Measurements from ENCODE around the gene SORCS1.

The SORCS1 gene

GRCh38 chr10:106655165-106655564 is 509.3 kb downstream of the SORCS1 start:
- Histone ChIP-seq H3K36me3 (ENCODE audit: insufficient read depth, low read length) (no peaks in the 10 kb centered on the region), H3K9ac (ENCODE audit: low read depth, low read length) (no peak overlapping the region), H3K4me3 (ENCODE audit: low read length) (no peak overlapping the region), H3K27me3 (ENCODE audit: insufficient read depth, low read length) (no peaks in the 10 kb centered on the region), H3K9me3 (ENCODE audit: insufficient read depth, low read depth, low read length) (no peaks in the 10 kb centered on the region), H3K4me1 (ENCODE audit: insufficient read depth, low read length) (no peaks in the 10 kb centered on the region), H3K27ac (ENCODE audit: low read depth, low read length) (no peak overlapping the region)

GRCh38 chr10:106652279-106652678 is 512.2 kb downstream of the SORCS1 start:
- no peak overlapping the region for H3K4me3 ChIP-seq (ENCODE audit: low read length)
- H3K27ac ChIP-seq (ENCODE audit: low read depth, low read length), result no peak overlapping the region
- no peaks in the 10 kb centered on the region for H3K36me3 ChIP-seq (ENCODE audit: insufficient read depth, low read length)
- H3K9me3 ChIP-seq (ENCODE audit: insufficient read depth, low read depth, low read length), result no peaks in the 10 kb centered on the region
- no peaks in the 10 kb centered on the region for H3K4me1 ChIP-seq (ENCODE audit: insufficient read depth, low read length)
- WGBS, result 93% methylated on average over 9 of the region's 9 CpGs
- no peak overlapping the region for H3K9ac ChIP-seq (ENCODE audit: low read depth, low read length)
- no peaks in the 10 kb centered on the region for H3K27me3 ChIP-seq (ENCODE audit: insufficient read depth, low read length)

- Histone ChIP-seq H3K9me3 (ENCODE audit: insufficient read depth, low read depth, low read length) (no peaks in the 10 kb centered on the region), H3K36me3 (ENCODE audit: insufficient read depth, low read length) (no peaks in the 10 kb centered on the region), H3K4me3 (ENCODE audit: low read length) (no peak overlapping the region), H3K4me1 (ENCODE audit: insufficient read depth, low read length) (no peaks in the 10 kb centered on the region), H3K9ac (ENCODE audit: low read depth, low read length) (no peak overlapping the region), H3K27ac (ENCODE audit: low read depth, low read length) (no peak overlapping the region), H3K27me3 (ENCODE audit: insufficient read depth, low read length) (no peaks in the 10 kb centered on the region)
- WGBS, result 92% methylated on average over 13 of the region's 14 CpGs
Observed at GRCh38 chr10:106648534-106649481, 515.7 kb downstream of the SORCS1 start.

- Histone ChIP-seq H3K27me3 (ENCODE audit: insufficient read depth, low read length) (no peaks in the 10 kb centered on the region), H3K4me3 (ENCODE audit: low read length) (no peak overlapping the region), H3K4me1 (ENCODE audit: insufficient read depth, low read length) (no peaks in the 10 kb centered on the region), H3K27ac (ENCODE audit: low read depth, low read length) (no peak overlapping the region), H3K9me3 (ENCODE audit: insufficient read depth, low read depth, low read length) (no peaks in the 10 kb centered on the region), H3K36me3 (ENCODE audit: insufficient read depth, low read length) (no peaks in the 10 kb centered on the region), H3K9ac (ENCODE audit: low read depth, low read length) (no peak overlapping the region)
- 100% methylated on average over 1 of the region's 1 CpG for WGBS
Observed at GRCh38 chr10:106643473-106643872, 521.0 kb downstream of the SORCS1 start.

GRCh38 chr10:106637873-106638272 is 526.6 kb downstream of the SORCS1 start:
- no peaks in the 10 kb centered on the region for H3K4me1 ChIP-seq (ENCODE audit: insufficient read depth, low read length)
- H3K9ac ChIP-seq (ENCODE audit: low read depth, low read length), result no peak overlapping the region
- no peaks in the 10 kb centered on the region for H3K9me3 ChIP-seq (ENCODE audit: insufficient read depth, low read depth, low read length)
- no peaks in the 10 kb centered on the region for H3K27me3 ChIP-seq (ENCODE audit: insufficient read depth, low read length)
- H3K4me3 ChIP-seq (ENCODE audit: low read length), result no peak overlapping the region
- H3K36me3 ChIP-seq (ENCODE audit: insufficient read depth, low read length), result no peaks in the 10 kb centered on the region
- H3K27ac ChIP-seq (ENCODE audit: low read depth, low read length), result no peak overlapping the region

- no peaks in the 10 kb centered on the region for H3K9me3 ChIP-seq (ENCODE audit: insufficient read depth, low read depth, low read length)
- H3K36me3 ChIP-seq (ENCODE audit: insufficient read depth, low read length), result no peaks in the 10 kb centered on the region
- H3K27ac ChIP-seq (ENCODE audit: low read depth, low read length), result no peak overlapping the region
- no peaks in the 10 kb centered on the region for H3K4me1 ChIP-seq (ENCODE audit: insufficient read depth, low read length)
- WGBS, result 86% methylated on average over 4 of the region's 4 CpGs
- no peak overlapping the region for H3K9ac ChIP-seq (ENCODE audit: low read depth, low read length)
- no peaks in the 10 kb centered on the region for H3K27me3 ChIP-seq (ENCODE audit: insufficient read depth, low read length)
- no peak overlapping the region for H3K4me3 ChIP-seq (ENCODE audit: low read length)
Observed at GRCh38 chr10:106636766-106637491, 527.6 kb downstream of the SORCS1 start.

GRCh38 chr10:106635947-106636346 is 528.6 kb downstream of the SORCS1 start:
- Histone ChIP-seq H3K36me3 (ENCODE audit: insufficient read depth, low read length) (no peaks in the 10 kb centered on the region), H3K27me3 (ENCODE audit: insufficient read depth, low read length) (no peaks in the 10 kb centered on the region), H3K27ac (ENCODE audit: low read depth, low read length) (no peak overlapping the region), H3K4me1 (ENCODE audit: insufficient read depth, low read length) (no peaks in the 10 kb centered on the region), H3K4me3 (ENCODE audit: low read length) (no peak overlapping the region), H3K9me3 (ENCODE audit: insufficient read depth, low read depth, low read length) (no peaks in the 10 kb centered on the region), H3K9ac (ENCODE audit: low read depth, low read length) (no peak overlapping the region)
- WGBS, result 93% methylated on average over 6 of the region's 6 CpGs

- Histone ChIP-seq H3K9me3 (ENCODE audit: insufficient read depth, low read depth, low read length) (no peaks in the 10 kb centered on the region), H3K27me3 (ENCODE audit: insufficient read depth, low read length) (no peaks in the 10 kb centered on the region), H3K4me3 (ENCODE audit: low read length) (no peak overlapping the region), H3K9ac (ENCODE audit: low read depth, low read length) (no peak overlapping the region), H3K36me3 (ENCODE audit: insufficient read depth, low read length) (no peaks in the 10 kb centered on the region), H3K4me1 (ENCODE audit: insufficient read depth, low read length) (no peaks in the 10 kb centered on the region), H3K27ac (ENCODE audit: low read depth, low read length) (no peak overlapping the region)
- 93% methylated on average over 3 of the region's 3 CpGs for WGBS
Observed at GRCh38 chr10:106631016-106631702, 533.3 kb downstream of the SORCS1 start.

- WGBS, result 88% methylated on average over 2 of the region's 2 CpGs
- Histone ChIP-seq H3K9ac (ENCODE audit: low read depth, low read length) (no peak overlapping the region), H3K27me3 (ENCODE audit: insufficient read depth, low read length) (no peaks in the 10 kb centered on the region), H3K27ac (ENCODE audit: low read depth, low read length) (no peak overlapping the region), H3K9me3 (ENCODE audit: insufficient read depth, low read depth, low read length) (no peaks in the 10 kb centered on the region), H3K4me3 (ENCODE audit: low read length) (no peak overlapping the region), H3K36me3 (ENCODE audit: insufficient read depth, low read length) (no peaks in the 10 kb centered on the region), H3K4me1 (ENCODE audit: insufficient read depth, low read length) (no peaks in the 10 kb centered on the region)
Observed at GRCh38 chr10:106626371-106626770, 538.1 kb downstream of the SORCS1 start.

GRCh38 chr10:106625751-106626150 is 538.8 kb downstream of the SORCS1 start:
- no peaks in the 10 kb centered on the region for H3K36me3 ChIP-seq (ENCODE audit: insufficient read depth, low read length)
- H3K4me1 ChIP-seq (ENCODE audit: insufficient read depth, low read length), result no peaks in the 10 kb centered on the region
- no peaks in the 10 kb centered on the region for H3K9me3 ChIP-seq (ENCODE audit: insufficient read depth, low read depth, low read length)
- H3K4me3 ChIP-seq (ENCODE audit: low read length), result no peak overlapping the region
- no peak overlapping the region for H3K9ac ChIP-seq (ENCODE audit: low read depth, low read length)
- H3K27ac ChIP-seq (ENCODE audit: low read depth, low read length), result no peak overlapping the region
- WGBS, result 65% methylated on average over 6 of the region's 6 CpGs
- no peaks in the 10 kb centered on the region for H3K27me3 ChIP-seq (ENCODE audit: insufficient read depth, low read length)

- Histone ChIP-seq H3K27ac (ENCODE audit: low read depth, low read length) (no peak overlapping the region), H3K4me3 (ENCODE audit: low read length) (no peak overlapping the region), H3K27me3 (ENCODE audit: insufficient read depth, low read length) (peaks cover 52% of the 10 kb centered on the region), H3K4me1 (ENCODE audit: insufficient read depth, low read length) (peaks cover 5% of the 10 kb centered on the region; the same call in 1 of the 2 replicates), H3K9ac (ENCODE audit: low read depth, low read length) (no peak overlapping the region), H3K9me3 (ENCODE audit: insufficient read depth, low read depth, low read length) (no peaks in the 10 kb centered on the region), H3K36me3 (ENCODE audit: insufficient read depth, low read length) (no peaks in the 10 kb centered on the region)
- 97% methylated on average over 1 of the region's 1 CpG for WGBS
Observed at GRCh38 chr10:106619346-106619745, 545.2 kb downstream of the SORCS1 start.
